Pancreas (tissue), 10 donors: ENCODE results near the gene REXO4. TPM values are rescaled to one million over a fixed set of nuclear protein-coding genes. Genes with fewer than 3 reads are reported as not detected.
A peak's percentile ranks its signal among the peaks of the same experiment; 100 is the strongest.

Source experiments
- ATAC-seq, 4 donors: fragments of 200-7000 bp; cut with Tn5 transposase; one replicate each; pipeline versions ENCODE4 v1.8.0 to v1.9.1; 2020; ENCODE audit warnings: mild to moderate bottlenecking in 4 of 4, moderate library complexity in 4 of 4
- DNase-seq, 6 donors: peaks; one replicate each; pipeline ENCODE4 v3.0.0-alpha.2; 2020
- FAIRE-seq: peaks from 2 replicates; lab custom pipeline; 2012; peaks lifted over from hg19 to GRCh38; lab: Jason Lieb, UNC
- H3K27ac ChIP-seq, 4 donors: fragments of 200-600 bp; sonication (generic); 1 replicate in 3 of 4; 2 replicates in 1 of 4; pipeline versions ENCODE4 v1.5.0 to v1.8.0; 2020
- H3K27me3 ChIP-seq, 4 donors: fragments of 200-600 bp; one replicate each; pipeline ENCODE4 v1.8.0; 2021
- H3K36me3 ChIP-seq, 3 donors: fragments of 200-600 bp; sonication (generic) in 1 of 3; one replicate each; pipeline versions ENCODE4 v1.5.0 to v1.8.0; 2020 to 2021
- H3K4me1 ChIP-seq, 3 donors: fragments of 200-600 bp; one replicate each; pipeline ENCODE4 v1.8.0; 2021
- H3K4me3 ChIP-seq, 4 donors: fragments of 200-600 bp; sonication (generic) in 2 of 4; one replicate each; pipeline versions ENCODE4 v1.5.0 to v1.8.0; 2020 to 2021
- H3K9me3 ChIP-seq, 4 donors: fragments of 200-600 bp; one replicate each; pipeline ENCODE4 v1.8.0; 2021
- WGBS, 2 donors: extraction: QIAGEN DNeasy Blood & Tissue Kit; methylation state at CpG; one replicate each; pipeline ENCODE4 v1.1.7; 2013; 5-methylcytosine and 5-hydroxymethylcytosine counted together
- intact Hi-C, 3 donors: fragments of 100-400 bp; cut with DNase I; formaldehyde crosslinking; loops; one replicate each; pipeline versions ENCODE4 v1.11.1 to v1.14.2; 2022
- polyA plus RNA-seq, 2 donors: library from polyadenylated mRNA; stranded (reverse); fragments of 200-250 nt; gene quantifications; one replicate each; pipeline ENCODE4 v1.2.3, GENCODE V29; 2013
- total RNA-seq, 6 donors: library from RNA; stranded (reverse); fragmentation: NEBNext Ultra II Directional in 4 of 6; extraction: Animal tissue kit (Norgen Biotek cat#: 25700) in 4 of 6; gene quantifications; one replicate each; pipeline versions ENCODE4 v1.2.1 to v1.2.4, GENCODE V29; 2021 to 2023
- TF ChIP-seq, protein P1 (sequence below), 4 donors: fragments of 200-600 bp; sonication (generic) in 3 of 4; IDR thresholded peaks; one replicate each; pipeline versions ENCODE4 v1.5.0 to v1.8.0; 2021; ENCODE audit warnings: antibody characterized with exemption in 4 of 4
- donor health status: healthy with polysubstance abuse.
- donor health status: DM: no; HTN: no; CAD: no; lungs with moderate emphysema.
- donor health status: DM: no; HTN: no; CAD: no.
- donor health status: control.
- donor health status: control.
- donor health status: Bipolar disorder and iron deficiency.
- donor health status: DM: yes; HTN: yes; CAD: no.
- donor health status: DM: no; HTN: no; CAD: no.
- donor health status: DM: no; HTN: no; CAD: no.
- donor health status: DM: yes; HTN: yes; CAD: no.

The REXO4 gene
- total and polyA plus RNA-seq, 8 donors, result 10.0 to 16.3 (median 13.1) TPM

DNA sequence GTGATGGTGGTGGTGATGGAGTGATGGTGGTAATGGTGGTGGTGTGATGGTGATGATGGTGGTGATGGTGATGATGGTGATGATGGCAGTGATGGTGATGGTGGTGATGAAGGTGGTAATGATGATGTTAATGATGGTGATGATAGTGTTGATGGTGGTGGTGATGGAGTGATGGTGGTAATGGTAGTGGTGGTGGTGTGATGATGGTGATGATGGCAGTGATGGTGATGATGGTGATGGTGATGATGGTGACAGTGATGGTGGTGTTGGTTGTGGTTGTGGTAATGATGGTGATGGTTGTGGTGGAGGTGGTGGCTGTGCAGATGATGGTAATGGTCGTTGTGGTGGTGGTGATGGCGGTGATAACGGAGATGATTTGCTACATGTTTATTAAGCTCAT, 34.4 kb downstream of the REXO4 start:
- TF ChIP-seq, protein P1, sequence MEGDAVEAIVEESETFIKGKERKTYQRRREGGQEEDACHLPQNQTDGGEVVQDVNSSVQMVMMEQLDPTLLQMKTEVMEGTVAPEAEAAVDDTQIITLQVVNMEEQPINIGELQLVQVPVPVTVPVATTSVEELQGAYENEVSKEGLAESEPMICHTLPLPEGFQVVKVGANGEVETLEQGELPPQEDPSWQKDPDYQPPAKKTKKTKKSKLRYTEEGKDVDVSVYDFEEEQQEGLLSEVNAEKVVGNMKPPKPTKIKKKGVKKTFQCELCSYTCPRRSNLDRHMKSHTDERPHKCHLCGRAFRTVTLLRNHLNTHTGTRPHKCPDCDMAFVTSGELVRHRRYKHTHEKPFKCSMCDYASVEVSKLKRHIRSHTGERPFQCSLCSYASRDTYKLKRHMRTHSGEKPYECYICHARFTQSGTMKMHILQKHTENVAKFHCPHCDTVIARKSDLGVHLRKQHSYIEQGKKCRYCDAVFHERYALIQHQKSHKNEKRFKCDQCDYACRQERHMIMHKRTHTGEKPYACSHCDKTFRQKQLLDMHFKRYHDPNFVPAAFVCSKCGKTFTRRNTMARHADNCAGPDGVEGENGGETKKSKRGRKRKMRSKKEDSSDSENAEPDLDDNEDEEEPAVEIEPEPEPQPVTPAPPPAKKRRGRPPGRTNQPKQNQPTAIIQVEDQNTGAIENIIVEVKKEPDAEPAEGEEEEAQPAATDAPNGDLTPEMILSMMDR (IDR thresholded peaks at IDR 0.05), result no peak
- no peak overlapping the region for H3K4me3 ChIP-seq

DNA sequence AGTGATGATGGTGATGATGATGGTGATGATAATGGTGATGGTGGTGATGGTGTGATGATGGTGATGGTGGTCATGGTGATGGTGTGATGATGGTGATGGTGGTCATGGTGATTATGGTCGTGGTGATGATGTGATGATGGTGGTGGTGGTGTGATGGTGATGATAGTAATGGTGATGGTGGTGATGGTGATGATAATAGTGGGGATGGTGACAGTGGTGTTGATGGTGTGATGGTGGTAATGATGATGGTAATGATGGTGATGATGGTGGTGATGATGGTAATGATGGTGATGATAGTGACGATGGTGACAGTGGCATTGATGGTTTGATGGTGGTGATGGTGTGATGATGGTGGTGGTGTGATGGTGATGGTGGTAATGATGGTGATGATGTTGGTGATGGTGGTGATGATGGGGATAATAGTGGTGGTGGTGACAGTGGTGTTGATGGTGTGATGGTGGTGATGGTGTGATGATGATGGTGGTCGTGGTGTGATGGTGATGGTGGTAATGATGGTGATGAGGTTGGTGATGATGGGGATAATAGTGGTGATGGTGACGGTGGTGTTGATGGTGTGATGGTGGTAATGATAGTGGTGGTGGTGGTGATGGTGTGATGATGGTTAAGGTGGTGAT, 35.2 kb downstream of the REXO4 start:
- ATAC-seq (no peak), DNase-seq (no peak), FAIRE-seq (no peak)
- no peaks in the 10 kb centered on the region for H3K9me3 ChIP-seq
- no peak overlapping the region for H3K27ac ChIP-seq
- no peaks in the 10 kb centered on the region for H3K4me1 ChIP-seq
- H3K36me3 ChIP-seq, result no peaks in the 10 kb centered on the region
- 83 to 88% methylated on average over 4 of the region's 4 CpGs for WGBS, 2 donors
- no peaks in the 10 kb centered on the region for H3K27me3 ChIP-seq
- intact Hi-C loops, result no loop called here
- TF ChIP-seq, protein P1 (IDR thresholded peaks at IDR 0.05), result no peak
- no peak overlapping the region for H3K4me3 ChIP-seq

More for the DNA sequence above, 34.4 kb downstream of the REXO4 start:
- Histone ChIP-seq H3K36me3 (no peaks in the 10 kb centered on the region), H3K9me3 (no peaks in the 10 kb centered on the region), H3K27ac (no peak overlapping the region), H3K4me1 (no peaks in the 10 kb centered on the region), H3K27me3 (no peaks in the 10 kb centered on the region)
- no peak for FAIRE-seq
- ATAC-seq, result no peak
- intact Hi-C loops, result no loop called here
- DNase-seq, result no peak
- 95 to 98% methylated on average over 3 of the region's 3 CpGs for WGBS, 2 donors

DNA sequence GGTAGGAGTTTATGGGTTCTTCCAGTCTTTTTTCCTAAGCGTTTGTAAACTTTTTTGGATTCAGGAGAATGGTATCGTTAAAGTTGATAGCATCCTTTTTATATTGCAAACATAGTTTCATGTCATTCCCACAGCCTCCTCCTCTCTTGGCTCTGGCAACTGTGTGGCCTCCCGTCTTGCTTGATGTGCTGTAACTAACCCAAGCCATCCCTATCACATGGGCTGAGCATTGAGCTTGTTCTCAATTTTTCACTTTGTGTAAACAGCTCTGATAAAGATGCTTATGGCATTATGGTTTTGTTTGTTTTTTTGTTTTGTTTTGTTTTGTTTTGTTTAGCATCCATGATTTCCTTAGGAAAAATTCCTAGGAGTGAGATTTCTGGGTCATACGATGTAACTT, 37.1 kb downstream of the REXO4 start:
- no peak for DNase-seq
- TF ChIP-seq, protein P1 (IDR thresholded peaks at IDR 0.05), result no peak
- Histone ChIP-seq H3K4me3 (no peak overlapping the region), H3K9me3 (no peaks in the 10 kb centered on the region), H3K36me3 (no peaks in the 10 kb centered on the region), H3K27me3 (no peaks in the 10 kb centered on the region), H3K27ac (no peak overlapping the region), H3K4me1 (peaks cover 0 to 5% (median 0%) of the 10 kb centered on the region in 3 donors)
- no peak for FAIRE-seq
- intact Hi-C loops, result no loop called here
- ATAC-seq, result no peak
- WGBS, 2 donors, result 86 to 95% methylated on average over 4 of the region's 4 CpGs

DNA sequence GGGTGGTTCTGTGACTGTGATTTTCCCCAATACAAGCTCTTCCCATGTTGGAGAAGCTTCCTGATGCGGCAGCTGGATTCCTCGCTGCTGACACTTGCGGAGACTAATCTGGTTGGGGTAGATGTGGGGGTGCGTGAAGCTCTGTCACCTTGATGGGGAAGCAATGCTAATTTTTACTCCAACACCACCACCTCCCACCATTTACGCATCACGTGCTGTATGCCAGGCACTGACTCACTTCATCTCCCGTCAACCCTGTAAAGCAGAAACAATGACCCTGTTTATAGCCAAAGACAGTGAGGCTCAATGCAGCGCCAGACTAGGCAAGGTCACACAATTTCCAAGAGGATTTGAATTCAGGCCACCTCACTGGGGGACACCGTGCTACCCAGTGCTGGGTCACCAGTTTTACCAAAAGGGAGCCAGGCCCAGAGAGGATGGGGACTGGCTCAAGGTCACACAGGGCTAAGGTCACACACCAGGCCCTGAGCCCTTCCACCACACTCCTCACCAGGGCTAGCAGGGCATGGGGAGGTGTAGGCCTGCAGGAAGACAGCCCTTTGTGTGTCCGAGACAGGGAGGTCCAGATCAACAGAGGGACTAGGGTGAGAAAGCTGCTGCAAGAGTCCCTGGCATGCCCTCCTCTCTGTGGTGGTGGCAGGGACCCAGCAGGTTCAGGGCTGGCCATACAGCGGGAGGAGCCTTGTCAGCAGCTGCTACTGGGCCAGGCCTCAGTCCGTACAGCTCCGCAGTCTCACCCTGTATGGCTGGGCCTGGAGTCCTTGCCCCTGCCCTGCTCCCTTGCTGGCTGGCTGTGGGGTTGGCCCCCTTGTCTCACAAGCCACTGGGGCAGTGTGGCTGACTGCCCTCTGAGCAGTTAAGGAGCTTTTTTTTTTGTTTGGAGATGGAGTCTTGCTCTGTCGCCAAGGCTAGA, 38.4 kb downstream of the REXO4 start:
- TF ChIP-seq, protein P1 (IDR thresholded peaks at IDR 0.05), result no peak
- DNase-seq (peak in 1 of 6 donors; percentile 11), FAIRE-seq (no peak), ATAC-seq (no peak)
- 93 to 94% methylated on average over 13 to 14 of the region's 14 CpGs for WGBS, 2 donors
- H3K27ac ChIP-seq, result no peak overlapping the region
- no peaks in the 10 kb centered on the region for H3K27me3 ChIP-seq
- no peaks in the 10 kb centered on the region for H3K36me3 ChIP-seq
- H3K9me3 ChIP-seq, result no peaks in the 10 kb centered on the region
- intact Hi-C loops, result no loop called here
- H3K4me1 ChIP-seq, result peaks cover 0 to 7% (median 3%) of the 10 kb centered on the region in 3 donors
- no peak overlapping the region for H3K4me3 ChIP-seq
